Lower lobe of right lung (tissue), 2 donors: ENCODE data around the gene HID1. TPM values are rescaled to one million over a fixed set of nuclear protein-coding genes. Genes with fewer than 3 reads are reported as not detected.
"Not testable (repeated sequence)": the region's sequence is repeated elsewhere in the genome, so short reads cannot be mapped to it uniquely, and the experiment has no call there.

Experiments used
- ATAC-seq, 2 donors: fragments of 200-7000 bp; cut with Tn5 transposase; one replicate each; pipeline ENCODE4 v1.9.1; 2020 to 2022; ENCODE audit warnings: mild to moderate bottlenecking in 2 of 2, moderate library complexity in 2 of 2
- DNase-seq: peaks from one replicate; pipeline ENCODE4 v3.0.0-alpha.2; 2020
- H3K27ac ChIP-seq: fragments of 200-600 bp; one replicate; pipeline ENCODE4 v1.8.0; 2022
- H3K27me3 ChIP-seq: fragments of 200-600 bp; one replicate; pipeline ENCODE4 v1.8.0; 2022; ENCODE audit warnings: low read depth
- H3K36me3 ChIP-seq: fragments of 200-600 bp; one replicate; pipeline ENCODE4 v1.8.0; 2022; ENCODE audit warnings: mild to moderate bottlenecking
- H3K4me1 ChIP-seq: fragments of 200-600 bp; one replicate; pipeline ENCODE4 v1.8.0; 2022
- H3K4me3 ChIP-seq: fragments of 200-600 bp; one replicate; pipeline ENCODE4 v1.8.0; 2022; ENCODE audit warnings: mild to moderate bottlenecking
- H3K9me3 ChIP-seq: fragments of 200-600 bp; one replicate; pipeline ENCODE4 v1.8.0; 2022
- intact Hi-C: fragments of 100-400 bp; cut with DNase I; formaldehyde crosslinking; loops from one replicate; pipeline ENCODE4 v1.11.0; 2022
- total RNA-seq: library from RNA; stranded (reverse); fragmentation: NEBNext Ultra II Directional; extraction: Animal tissue kit (Norgen Biotek cat#: 25700); gene quantifications from one replicate; pipeline ENCODE4 v1.2.1, GENCODE V29; 2021
- TF ChIP-seq, protein P1 (sequence below): fragments of 200-600 bp; IDR thresholded peaks from one replicate; pipeline ENCODE4 v1.8.0; 2022; ENCODE audit warnings: antibody characterized with exemption, mild to moderate bottlenecking
- donor health status: DM: no; HTN: yes; CAD: no; lungs with severe emphysema.

The HID1 gene
- total RNA-seq, 1 donor from 2014 or later, result 28.6 TPM

DNA sequence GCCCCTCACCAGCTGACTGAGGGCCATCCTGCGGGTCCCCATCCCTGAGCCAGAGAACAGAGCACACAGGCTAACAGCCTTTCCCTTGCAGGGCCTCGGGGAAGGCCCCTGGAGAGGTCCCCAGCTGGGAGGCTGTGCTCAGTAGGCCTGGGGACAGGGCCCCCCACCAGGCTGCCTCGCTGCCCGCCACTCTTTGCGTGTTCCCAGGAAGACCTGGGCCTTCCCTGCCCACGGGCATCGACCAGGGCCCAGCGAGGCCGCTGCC, 785 bp downstream of the HID1 start:
- Histone ChIP-seq H3K27me3 (peaks cover 32% of the 10 kb centered on the region), H3K36me3 (no peaks in the 10 kb centered on the region), H3K4me1 (peaks cover 30% of the 10 kb centered on the region), H3K9me3 (no peaks in the 10 kb centered on the region), H3K27ac (peak overlapping the region; percentile 73), H3K4me3 (peak overlapping the region; percentile 74)
- TF ChIP-seq, protein P1, sequence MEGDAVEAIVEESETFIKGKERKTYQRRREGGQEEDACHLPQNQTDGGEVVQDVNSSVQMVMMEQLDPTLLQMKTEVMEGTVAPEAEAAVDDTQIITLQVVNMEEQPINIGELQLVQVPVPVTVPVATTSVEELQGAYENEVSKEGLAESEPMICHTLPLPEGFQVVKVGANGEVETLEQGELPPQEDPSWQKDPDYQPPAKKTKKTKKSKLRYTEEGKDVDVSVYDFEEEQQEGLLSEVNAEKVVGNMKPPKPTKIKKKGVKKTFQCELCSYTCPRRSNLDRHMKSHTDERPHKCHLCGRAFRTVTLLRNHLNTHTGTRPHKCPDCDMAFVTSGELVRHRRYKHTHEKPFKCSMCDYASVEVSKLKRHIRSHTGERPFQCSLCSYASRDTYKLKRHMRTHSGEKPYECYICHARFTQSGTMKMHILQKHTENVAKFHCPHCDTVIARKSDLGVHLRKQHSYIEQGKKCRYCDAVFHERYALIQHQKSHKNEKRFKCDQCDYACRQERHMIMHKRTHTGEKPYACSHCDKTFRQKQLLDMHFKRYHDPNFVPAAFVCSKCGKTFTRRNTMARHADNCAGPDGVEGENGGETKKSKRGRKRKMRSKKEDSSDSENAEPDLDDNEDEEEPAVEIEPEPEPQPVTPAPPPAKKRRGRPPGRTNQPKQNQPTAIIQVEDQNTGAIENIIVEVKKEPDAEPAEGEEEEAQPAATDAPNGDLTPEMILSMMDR, result no peak
- ATAC-seq (peak in 1 of 2 donors; percentile 35), DNase-seq (no peak)
- intact Hi-C loops, result no loop called here

DNA sequence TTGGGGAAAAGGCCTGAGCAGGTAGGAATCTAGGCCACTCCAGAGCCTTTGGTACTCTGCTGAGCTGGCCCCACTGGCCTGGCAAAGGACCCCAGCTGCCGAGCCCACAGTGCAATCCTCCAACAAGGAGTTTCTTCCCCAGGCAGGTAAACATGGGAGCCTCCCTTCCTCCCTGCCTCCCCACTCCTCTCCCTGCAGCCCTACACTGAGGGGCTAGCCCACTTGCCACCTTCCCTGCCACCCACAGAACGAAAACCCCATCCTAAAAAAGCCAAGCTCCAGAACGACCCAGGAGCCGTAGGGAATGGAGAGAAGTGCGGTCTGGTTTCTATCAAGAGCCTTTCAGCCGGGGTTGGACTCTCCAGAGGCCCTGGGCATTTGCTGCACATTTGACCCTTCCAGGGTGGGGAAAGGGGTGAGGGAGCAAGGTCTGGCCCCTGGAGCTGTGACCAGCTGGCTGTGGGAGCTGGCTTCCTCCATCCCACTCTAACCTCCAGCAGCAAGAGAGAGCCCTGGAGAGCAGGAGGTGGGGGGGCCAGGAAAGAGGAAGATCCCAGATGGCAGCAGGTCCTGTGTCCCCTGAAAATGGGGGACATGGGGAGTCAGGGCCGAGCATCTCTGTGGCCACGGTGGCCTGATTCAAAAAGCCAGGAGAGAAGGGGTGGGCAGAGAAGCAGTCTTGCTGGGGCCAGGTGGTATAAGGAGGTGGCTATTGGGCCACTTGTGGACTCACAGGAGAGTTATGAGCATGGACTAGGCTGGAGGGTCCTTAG, 1.3 kb downstream of the HID1 start:
- ATAC-seq (no peak), DNase-seq (no peak)
- Histone ChIP-seq H3K27ac (peak overlapping the region; percentile 73), H3K9me3 (no peaks in the 10 kb centered on the region), H3K4me1 (peaks cover 30% of the 10 kb centered on the region), H3K36me3 (no peaks in the 10 kb centered on the region), H3K4me3 (peak overlapping the region; percentile 74), H3K27me3 (peaks cover 32% of the 10 kb centered on the region)
- intact Hi-C loops, result no loop called here
- TF ChIP-seq, protein P1, result no peak

DNA sequence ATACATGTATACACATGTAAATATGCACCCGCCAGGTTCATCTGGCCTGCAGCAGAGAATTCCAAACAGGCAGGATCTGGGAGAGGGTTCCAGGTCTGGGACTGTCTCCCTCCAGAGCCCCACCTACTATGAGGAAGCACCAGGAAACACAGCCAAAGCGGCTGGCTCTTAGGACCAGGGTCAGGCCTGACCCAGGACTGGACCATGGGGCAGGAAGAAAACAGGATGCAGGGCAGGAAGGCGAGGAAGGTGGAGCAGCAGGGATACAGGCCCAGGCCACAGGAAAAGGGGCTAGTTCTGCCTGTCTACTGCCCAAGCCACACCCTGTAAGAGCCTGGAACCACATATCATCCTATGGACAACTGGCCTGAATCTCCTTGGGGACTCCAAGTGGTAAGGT, 2.2 kb downstream of the HID1 start:
- Histone ChIP-seq H3K36me3 (no peaks in the 10 kb centered on the region), H3K9me3 (no peaks in the 10 kb centered on the region), H3K27me3 (peaks cover 32% of the 10 kb centered on the region), H3K27ac (peak overlapping the region; percentile 73), H3K4me3 (peak overlapping the region; percentile 74), H3K4me1 (peaks cover 30% of the 10 kb centered on the region)
- intact Hi-C loops, result no loop called here
- DNase-seq (no peak), ATAC-seq (no peak)
- TF ChIP-seq, protein P1, result no peak

DNA sequence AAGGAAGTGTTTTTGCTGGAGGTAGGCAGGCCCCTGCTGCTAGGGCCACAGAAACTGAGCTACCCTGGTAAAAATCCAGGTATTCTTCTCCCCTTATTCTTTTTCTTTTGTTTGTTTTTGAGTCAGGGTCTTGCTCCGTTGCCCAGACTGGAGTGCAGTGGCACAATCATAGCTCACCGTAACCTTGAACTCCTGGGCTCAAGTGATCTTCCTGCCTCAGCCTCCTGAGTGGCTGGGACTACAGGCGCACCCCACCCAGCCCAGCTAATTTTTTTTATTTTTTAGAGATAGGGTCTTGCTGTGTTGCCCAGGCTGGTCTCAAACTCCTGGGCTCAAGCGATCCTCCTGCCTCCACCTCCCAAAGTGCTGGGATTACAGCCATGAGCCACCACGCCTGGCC, 3.1 kb downstream of the HID1 start:
- H3K36me3 ChIP-seq, ATAC-seq, H3K9me3 ChIP-seq, H3K4me3 ChIP-seq, H3K27ac ChIP-seq, DNase-seq, intact Hi-C loops: not testable (repeated sequence)
- Histone ChIP-seq H3K27me3 (peaks cover 31% of the 10 kb centered on the region), H3K4me1 (peaks cover 30% of the 10 kb centered on the region)

DNA sequence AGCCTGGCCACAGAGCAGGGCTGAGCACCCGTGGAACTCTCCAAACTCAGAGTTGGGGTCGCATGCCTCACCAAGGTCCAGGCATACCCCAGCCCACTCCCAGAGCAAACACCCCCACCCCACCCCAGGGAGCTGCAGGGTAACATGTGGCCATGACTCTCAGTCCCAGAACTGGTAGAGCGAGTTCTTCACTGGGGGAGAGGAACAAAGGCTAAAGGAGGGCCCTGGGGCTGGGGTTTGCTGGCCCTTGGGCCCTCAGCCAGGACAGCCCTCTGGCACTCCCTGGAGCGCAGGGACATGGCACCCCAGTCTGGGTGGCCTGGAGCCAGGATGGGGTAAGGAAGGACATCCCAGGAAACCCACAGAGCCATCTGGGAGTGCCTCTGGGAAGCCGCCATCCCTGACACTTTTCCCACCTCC, 4.2 kb downstream of the HID1 start:
- Histone ChIP-seq H3K9me3 (no peaks in the 10 kb centered on the region), H3K27me3 (peaks cover 27% of the 10 kb centered on the region), H3K4me1 (peaks cover 30% of the 10 kb centered on the region), H3K27ac (no peak overlapping the region), H3K36me3 (peaks cover 6% of the 10 kb centered on the region), H3K4me3 (no peak overlapping the region)
- no peak for DNase-seq
- TF ChIP-seq, protein P1, result no peak
- ATAC-seq, result peak in 1 of 2 donors; percentile 38
- intact Hi-C loops, result no loop called here

DNA sequence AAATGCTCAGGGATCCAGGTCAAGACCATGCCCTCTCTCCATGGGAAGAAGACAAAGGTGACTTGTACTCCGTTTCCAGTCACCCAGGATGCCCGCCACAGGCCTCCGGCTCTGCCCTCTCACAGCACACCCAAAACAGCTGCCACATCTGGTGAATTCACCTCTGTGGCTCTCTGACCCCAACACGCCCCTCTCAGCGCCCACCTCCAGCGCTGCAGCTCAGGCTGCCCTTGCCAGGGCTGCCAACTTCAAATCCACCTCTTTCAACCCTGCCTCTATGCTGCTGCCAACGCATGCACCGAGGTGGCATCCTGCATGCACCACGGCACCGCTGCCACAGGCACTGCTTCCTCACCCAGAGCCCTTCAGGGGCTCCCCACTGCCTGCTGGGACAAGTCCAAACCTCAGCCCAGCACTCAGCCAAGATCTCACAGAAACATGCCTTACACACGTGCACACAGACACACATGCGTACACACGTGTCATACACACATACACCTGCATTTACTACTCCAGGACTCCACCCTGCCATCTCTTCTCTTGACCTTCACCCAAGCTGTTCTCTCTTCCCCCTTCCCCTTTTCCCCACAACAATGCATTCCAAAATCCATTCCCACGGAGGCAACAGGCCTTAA, 7.5 kb downstream of the HID1 start:
- H3K4me3 ChIP-seq, result no peak overlapping the region
- no peak for DNase-seq
- H3K27ac ChIP-seq, result no peak overlapping the region

More for the DNA sequence above, 7.5 kb downstream of the HID1 start:
- TF ChIP-seq, protein P1, result no peak
- H3K9me3 ChIP-seq, result no peaks in the 10 kb centered on the region
- intact Hi-C loops, result no loop called here
- peaks cover 12% of the 10 kb centered on the region for H3K36me3 ChIP-seq
- peaks cover 4% of the 10 kb centered on the region for H3K27me3 ChIP-seq
- H3K4me1 ChIP-seq, result peaks cover 28% of the 10 kb centered on the region
- no peak for ATAC-seq
